K562 (cell line): Measurements from ENCODE around the gene KIF7. TPM values are rescaled to one million over a fixed set of nuclear protein-coding genes. Genes with fewer than 3 reads are reported as not detected.

Source experiments
- ATAC-seq: fragments of 200-7000 bp; cut with Tn5 transposase; 3 replicates; pipeline ENCODE4 v1.9.1; 2020; ENCODE audit warnings: moderate library complexity
- BruUV-seq: library from RNA; stranded (reverse); fragments of 400-500 nt; replicated peaks from 2 replicates; lab custom pipeline; 2021; lab: Mats Ljungman, UMichigan
- CTCF ChIA-PET: fragments of 300-600 bp; formaldehyde crosslinking; extraction: SDS; loops from one replicate; lab custom pipeline; 2021; ENCODE audit warnings: low intra/inter-chr PET ratio; lab: Yijun Ruan, JAX
- POLR2A ChIA-PET: fragments of 300-600, 350-650 bp; sonication (Branson Sonifier 250); formaldehyde crosslinking; extraction: SDS; loops from one replicate; lab custom pipeline; 2021; ENCODE audit warnings: antibody characterized with exemption, inconsistent platforms; lab: Yijun Ruan, JAX
- DNase-seq, 4 experiments: peaks; one replicate each; pipeline versions ENCODE4 v3.0.0 to v3.0.0-alpha.2; 2011 to 2018; ENCODE audit warnings: low spot score in 3 of 4, mixed read lengths in 3 of 4; ENCODE audit errors: extremely low read depth in 1 of 4
- FAIRE-seq: peaks from 2 replicates; lab custom pipeline; 2011; peaks lifted over from hg19 to GRCh38; lab: Jason Lieb, UNC
- H2AFZ ChIP-seq: 2 replicates; pipeline ENCODE4 v1.6.0; 2011; ENCODE audit warnings: low read depth, low read length, control low read depth, inconsistent platforms
- H3K27ac ChIP-seq: fragments of 200-600 bp; 3 replicates; pipeline ENCODE4 v1.8.0; 2011; ENCODE audit warnings: low read depth, mild to moderate bottlenecking, control low read depth, inconsistent platforms, low read length, moderate library complexity, mixed read lengths; ENCODE audit errors: extremely low read depth
- H3K27me3 ChIP-seq, 2 experiments: fragments of 300-600 bp in 1 of 2; 2 replicates in 1 of 2; 3 replicates in 1 of 2; pipeline versions ENCODE4 v1.6.0 to v1.8.0; 2011; ENCODE audit warnings: inconsistent platforms in 2 of 2, low read length in 2 of 2, mild to moderate bottlenecking in 1 of 2, mixed read lengths in 1 of 2, moderate library complexity in 1 of 2; ENCODE audit not compliant: control insufficient read depth in 2 of 2, insufficient read depth in 2 of 2
- H3K36me3 ChIP-seq: fragments of 300-600 bp; 3 replicates; pipeline ENCODE4 v1.8.0; 2011; ENCODE audit warnings: mild to moderate bottlenecking, low read length, inconsistent platforms; ENCODE audit not compliant: control insufficient read depth, insufficient read depth
- H3K4me1 ChIP-seq, 2 experiments: fragments of 200-600 bp in 1 of 2; replicated peaks in 1 of 2; 2 replicates in 1 of 2; 3 replicates in 1 of 2; pipeline versions ENCODE4 v1.5.1 to v1.8.0; 2011; ENCODE audit warnings: inconsistent platforms in 2 of 2, low read length in 2 of 2, mild to moderate bottlenecking in 1 of 2, mixed read lengths in 1 of 2, moderate library complexity in 1 of 2; ENCODE audit not compliant: control insufficient read depth in 2 of 2, insufficient read depth in 2 of 2
- H3K4me2 ChIP-seq: 2 replicates; pipeline ENCODE4 v1.6.1; 2011; ENCODE audit warnings: low read length, control low read depth, inconsistent platforms, mixed read lengths; ENCODE audit not compliant: insufficient read depth
- H3K4me3 ChIP-seq: fragments of 200-600 bp; sonication (generic), shearing (Covaris generic); 2 replicates; pipeline ENCODE4 v1.5.1; 2016; ENCODE audit warnings: control low read depth, inconsistent platforms
- H3K79me2 ChIP-seq: fragments of 200-600 bp; 3 replicates; pipeline ENCODE4 v1.8.0; 2011; ENCODE audit warnings: low read length, inconsistent platforms; ENCODE audit not compliant: control insufficient read depth, insufficient read depth
- H3K9ac ChIP-seq, 2 experiments: 2 replicates each; pipeline versions ENCODE4 v1.6.0 to v1.6.1; 2011; ENCODE audit warnings: low read depth in 2 of 2, low read length in 2 of 2, control low read depth in 1 of 2, inconsistent platforms in 1 of 2, mild to moderate bottlenecking in 1 of 2, mixed read lengths in 1 of 2; ENCODE audit not compliant: insufficient read depth in 1 of 2
- H3K9me1 ChIP-seq: one replicate; pipeline ENCODE4 v1.6.0; 2011; ENCODE audit warnings: inconsistent platforms, mild to moderate bottlenecking, low read length, moderate library complexity; ENCODE audit not compliant: control insufficient read depth, insufficient read depth
- H3K9me3 ChIP-seq: replicated peaks from 2 replicates; pipeline ENCODE4 v1.5.1; 2011; ENCODE audit warnings: low read depth, low read length, inconsistent platforms; ENCODE audit not compliant: control insufficient read depth, insufficient read depth
- H4K20me1 ChIP-seq: replicated peaks from 2 replicates; pipeline ENCODE4 v1.6.1; 2011; ENCODE audit warnings: low read length, inconsistent platforms, mixed read lengths; ENCODE audit not compliant: control insufficient read depth, insufficient read depth
- C11orf30 ChIP-seq: fragments of 450-650 bp; IDR thresholded peaks from 2 replicates; pipeline ENCODE4 v1.6.1; 2016; ENCODE audit warnings: low read depth, mild to moderate bottlenecking
- MAFG ChIP-seq: fragments of 450-650 bp; conservative IDR thresholded peaks from 2 replicates; pipeline ENCODE4 v1.6.1; 2016; ENCODE audit warnings: missing genetic modification characterization, missing compliant biosample characterization
- MAFK ChIP-seq: IDR thresholded peaks from 2 replicates; pipeline ENCODE4 v1.6.1; 2011; ENCODE audit warnings: low read length, improper control_type of control experiment
- ZNF316 ChIP-seq: fragments of 450-650 bp; IDR thresholded peaks from 2 replicates; pipeline ENCODE4 v1.6.1; 2016
- WGBS: fragments of 100-300 bp; shearing (Covaris generic); methylation state at CpG from one replicate; pipeline ENCODE4 v1.1.6; 2016; ENCODE audit warnings: low coverage, mixed read lengths; ENCODE audit not compliant: insufficient coverage; ENCODE audit errors: missing lambda C conversion rate; 5-methylcytosine and 5-hydroxymethylcytosine counted together
- in situ Hi-C: fragments of 300-500 bp; cut with MboI; formaldehyde crosslinking; loops from 4 replicates; pipeline ENCODE4 v1.15.0; 2018; ENCODE audit warnings: inconsistent platforms, mixed read lengths
- intact Hi-C: fragments of 100-400 bp; cut with micrococcal nuclease; formaldehyde crosslinking; loops from 2 replicates; pipeline ENCODE4 v1.14.2; 2022
- polyA plus RNA-seq, 8 experiments: library from polyadenylated mRNA; depleted of rRNA in 4 of 8; stranded (reverse) in 5 of 8; unstranded in 3 of 8; fragments of >200 nt; fragmentation: Nextera tagmentation in 2 of 8; fragmentation: Illumina TruSeq in 1 of 8; extraction: Ambion mirVana in 2 of 8; extraction: Trizol in 1 of 8; gene quantifications; 2 replicates each; pipeline versions ENCODE4 v1.2.1 to v1.2.3, GENCODE V29; 2011 to 2014; ENCODE audit warnings: inconsistent platforms in 1 of 8, missing spikeins in 1 of 8
- total RNA-seq, 7 experiments: library from RNA; depleted of rRNA in 6 of 7; stranded (reverse); fragments of >200 nt in 6 of 7; fragmentation: Illumina TruSeq in 2 of 7; extraction: Trizol in 2 of 7; gene quantifications; 2 replicates each; pipeline versions ENCODE4 v1.2.1 to v1.2.3, GENCODE V29; 2011 to 2021; ENCODE audit warnings: low replicate concordance in 1 of 7
- TF ChIP-seq, protein P1 (sequence below), 3 experiments: fragments of 200-800 bp in 1 of 3; fragments of 250-450 bp in 1 of 3; fragments of 450-650 bp in 1 of 3; sonication (Bioruptor Pico) in 1 of 3; sonication (Bioruptor generic) in 1 of 3; formaldehyde crosslinking in 1 of 3; IDR thresholded peaks; 2 replicates each; pipeline versions ENCODE4 v1.6.1 to v1.8.0; 2016 to 2022; ENCODE audit warnings: mild to moderate bottlenecking in 2 of 3, missing genetic modification characterization in 2 of 3, missing compliant biosample characterization in 1 of 3, moderate library complexity in 1 of 3

The KIF7 gene
- total and polyA plus RNA-seq, 9 of the 15 experiments (the other 6 are each of a cell fraction or from before 2014, with no cell fraction given) = 0.04 to 2.0 (median 0.58) TPM

DNA sequence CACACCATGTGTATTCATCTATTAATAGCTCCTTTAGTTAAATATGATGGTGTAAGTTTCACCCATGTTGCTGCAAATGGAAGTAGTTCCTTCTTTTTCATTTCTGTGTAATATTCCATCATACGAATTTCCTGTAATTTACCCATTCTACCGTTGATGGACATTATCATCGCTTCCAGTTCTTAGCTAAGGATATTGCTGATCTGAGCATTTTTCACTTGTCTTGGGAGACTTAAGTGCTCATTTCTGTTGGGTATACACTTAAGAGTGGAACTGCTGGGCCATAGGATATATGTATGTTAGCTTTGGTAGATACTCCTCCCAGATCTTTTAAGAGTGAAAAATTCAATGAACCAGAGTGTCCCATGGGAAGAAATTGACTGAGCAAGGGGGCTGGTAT lies 12.9 kb upstream of the KIF7 start:
- in situ Hi-C loops = no loop called here
- H3K4me2 ChIP-seq = no peak overlapping the region
- intact Hi-C loops = no loop called here
- TF ChIP-seq ZNF316 (peak; percentile 71), MAFK (peak; percentile 28; the same call in 1 of the 2 replicates), MAFG (peak; percentile 31; the same call in 1 of the 2 replicates), C11orf30 (peak; percentile 39; the same call in 1 of the 2 replicates)
- TF ChIP-seq, protein P1, sequence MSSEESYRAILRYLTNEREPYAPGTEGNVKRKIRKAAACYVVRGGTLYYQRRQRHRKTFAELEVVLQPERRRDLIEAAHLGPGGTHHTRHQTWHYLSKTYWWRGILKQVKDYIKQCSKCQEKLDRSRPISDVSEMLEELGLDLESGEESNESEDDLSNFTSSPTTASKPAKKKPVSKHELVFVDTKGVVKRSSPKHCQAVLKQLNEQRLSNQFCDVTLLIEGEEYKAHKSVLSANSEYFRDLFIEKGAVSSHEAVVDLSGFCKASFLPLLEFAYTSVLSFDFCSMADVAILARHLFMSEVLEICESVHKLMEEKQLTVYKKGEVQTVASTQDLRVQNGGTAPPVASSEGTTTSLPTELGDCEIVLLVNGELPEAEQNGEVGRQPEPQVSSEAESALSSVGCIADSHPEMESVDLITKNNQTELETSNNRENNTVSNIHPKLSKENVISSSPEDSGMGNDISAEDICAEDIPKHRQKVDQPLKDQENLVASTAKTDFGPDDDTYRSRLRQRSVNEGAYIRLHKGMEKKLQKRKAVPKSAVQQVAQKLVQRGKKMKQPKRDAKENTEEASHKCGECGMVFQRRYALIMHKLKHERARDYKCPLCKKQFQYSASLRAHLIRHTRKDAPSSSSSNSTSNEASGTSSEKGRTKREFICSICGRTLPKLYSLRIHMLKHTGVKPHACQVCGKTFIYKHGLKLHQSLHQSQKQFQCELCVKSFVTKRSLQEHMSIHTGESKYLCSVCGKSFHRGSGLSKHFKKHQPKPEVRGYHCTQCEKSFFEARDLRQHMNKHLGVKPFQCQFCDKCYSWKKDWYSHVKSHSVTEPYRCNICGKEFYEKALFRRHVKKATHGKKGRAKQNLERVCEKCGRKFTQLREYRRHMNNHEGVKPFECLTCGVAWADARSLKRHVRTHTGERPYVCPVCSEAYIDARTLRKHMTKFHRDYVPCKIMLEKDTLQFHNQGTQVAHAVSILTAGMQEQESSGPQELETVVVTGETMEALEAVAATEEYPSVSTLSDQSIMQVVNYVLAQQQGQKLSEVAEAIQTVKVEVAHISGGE (CRISPR knock-in tag; IDR thresholded peaks at IDR 0.05) = no peak
- H3K9ac ChIP-seq = no peak overlapping the region
- no peak overlapping the region for H3K27ac ChIP-seq
- peaks cover 0 to 25% of the 10 kb centered on the region in 2 experiments; a peak in 3 of 5 replicates for H3K4me1 ChIP-seq
- POLR2A ChIA-PET = no interaction called here
- no peaks in the 10 kb centered on the region for H4K20me1 ChIP-seq
- H3K4me3 ChIP-seq = no peak overlapping the region
- no peak for ATAC-seq
- H3K27me3 ChIP-seq = peaks cover 17 to 81% of the 10 kb centered on the region in 2 experiments
- no TSS peak for BruUV-seq
- no peak for FAIRE-seq
- no peaks in the 10 kb centered on the region for H3K9me1 ChIP-seq
- no peaks in the 10 kb centered on the region for H3K36me3 ChIP-seq
- CTCF ChIA-PET = no interaction called here
- no peaks in the 10 kb centered on the region for H3K9me3 ChIP-seq
- no peak overlapping the region for H2AFZ ChIP-seq
- no peaks in the 10 kb centered on the region for H3K79me2 ChIP-seq
- WGBS = 2% methylated on average over 3 of the region's 3 CpGs
- DNase-seq = no peak
